GM23338 (cell line): ENCODE measurements around the gene TSPAN33.

Source experiments
- CREB1 ChIP-seq: fragments of 250-450 bp; sonication (Bioruptor Pico); IDR thresholded peaks from 2 replicates; pipeline ENCODE4 v1.5.0; 2020; ENCODE audit warnings: low read depth, mild to moderate bottlenecking, moderate library complexity
- CTCF ChIP-seq, 2 experiments: fragments of 200-600 bp in 1 of 2; sonication (generic) in 1 of 2; conservative IDR thresholded peaks; 2 replicates each; pipeline versions ENCODE4 v1.5.1 to v1.6.1; 2016 to 2017; ENCODE audit warnings: antibody characterized with exemption in 2 of 2, low read depth in 2 of 2, mild to moderate bottlenecking in 2 of 2, moderate library complexity in 1 of 2
- ETS1 ChIP-seq: IDR thresholded peaks from 2 replicates; pipeline ENCODE4 v1.6.1; 2016; ENCODE audit warnings: antibody characterized with exemption
- EZH2 ChIP-seq: fragments of 200-600 bp; sonication (generic); IDR thresholded peaks from one replicate; pipeline ENCODE4 v1.8.0; 2017; ENCODE audit warnings: antibody characterized with exemption, mild to moderate bottlenecking, low read depth; ENCODE audit not compliant: unreplicated experiment
- POLR2AphosphoS5 ChIP-seq: IDR thresholded peaks from 2 replicates; pipeline ENCODE4 v1.6.1; 2016; ENCODE audit warnings: antibody characterized with exemption, low read depth
- ZNF331 ChIP-seq: fragments of 250-450 bp; sonication (Bioruptor Pico); IDR thresholded peaks from 2 replicates; pipeline ENCODE4 v1.5.0; 2020; ENCODE audit warnings: low read depth, mild to moderate bottlenecking, moderate library complexity
- TF ChIP-seq, protein P1 (sequence below): IDR thresholded peaks from one replicate; pipeline ENCODE4 v1.6.1; 2018; ENCODE audit warnings: antibody characterized with exemption; ENCODE audit not compliant: unreplicated experiment

GRCh38 chr7:129163875-129164544 lies 19.5 kb downstream of the TSPAN33 start:
- TF ChIP-seq CTCF (conservative IDR thresholded peaks at IDR 0.05; ENCODE audit: low read depth in 2 of 2): peak; percentile 71 to 99
- TF ChIP-seq EZH2: no peak
- no peak for TF ChIP-seq POLR2AphosphoS5
- TF ChIP-seq CREB1 (CRISPR knock-in tag): no peak
- TF ChIP-seq, protein P1, sequence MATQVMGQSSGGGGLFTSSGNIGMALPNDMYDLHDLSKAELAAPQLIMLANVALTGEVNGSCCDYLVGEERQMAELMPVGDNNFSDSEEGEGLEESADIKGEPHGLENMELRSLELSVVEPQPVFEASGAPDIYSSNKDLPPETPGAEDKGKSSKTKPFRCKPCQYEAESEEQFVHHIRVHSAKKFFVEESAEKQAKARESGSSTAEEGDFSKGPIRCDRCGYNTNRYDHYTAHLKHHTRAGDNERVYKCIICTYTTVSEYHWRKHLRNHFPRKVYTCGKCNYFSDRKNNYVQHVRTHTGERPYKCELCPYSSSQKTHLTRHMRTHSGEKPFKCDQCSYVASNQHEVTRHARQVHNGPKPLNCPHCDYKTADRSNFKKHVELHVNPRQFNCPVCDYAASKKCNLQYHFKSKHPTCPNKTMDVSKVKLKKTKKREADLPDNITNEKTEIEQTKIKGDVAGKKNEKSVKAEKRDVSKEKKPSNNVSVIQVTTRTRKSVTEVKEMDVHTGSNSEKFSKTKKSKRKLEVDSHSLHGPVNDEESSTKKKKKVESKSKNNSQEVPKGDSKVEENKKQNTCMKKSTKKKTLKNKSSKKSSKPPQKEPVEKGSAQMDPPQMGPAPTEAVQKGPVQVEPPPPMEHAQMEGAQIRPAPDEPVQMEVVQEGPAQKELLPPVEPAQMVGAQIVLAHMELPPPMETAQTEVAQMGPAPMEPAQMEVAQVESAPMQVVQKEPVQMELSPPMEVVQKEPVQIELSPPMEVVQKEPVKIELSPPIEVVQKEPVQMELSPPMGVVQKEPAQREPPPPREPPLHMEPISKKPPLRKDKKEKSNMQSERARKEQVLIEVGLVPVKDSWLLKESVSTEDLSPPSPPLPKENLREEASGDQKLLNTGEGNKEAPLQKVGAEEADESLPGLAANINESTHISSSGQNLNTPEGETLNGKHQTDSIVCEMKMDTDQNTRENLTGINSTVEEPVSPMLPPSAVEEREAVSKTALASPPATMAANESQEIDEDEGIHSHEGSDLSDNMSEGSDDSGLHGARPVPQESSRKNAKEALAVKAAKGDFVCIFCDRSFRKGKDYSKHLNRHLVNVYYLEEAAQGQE: no peak
- no peak for TF ChIP-seq ZNF331 (CRISPR knock-in tag)
- no peak for TF ChIP-seq ETS1
